Glutamatergic neuron (in vitro differentiated cells): ENCODE results near the gene RANBP3L. TPM values are rescaled to one million over a fixed set of nuclear protein-coding genes. Genes with fewer than 3 reads are reported as not detected.
"Not testable (repeated sequence)": the region's sequence is repeated elsewhere in the genome, so short reads cannot be mapped to it uniquely, and the experiment has no call there.

Experiments used
- DNase-seq: peaks from one replicate; pipeline ENCODE4 v3.0.0; 2022
- H3K27ac Mint-ChIP-seq: one replicate; pipeline ENCODE4 v1.8.0; 2020; ENCODE audit warnings: mild to moderate bottlenecking, mixed read lengths, inconsistent platforms; ENCODE audit not compliant: unreplicated experiment
- H3K27me3 Mint-ChIP-seq: one replicate; pipeline ENCODE4 v1.8.0; 2020; ENCODE audit warnings: mild to moderate bottlenecking, moderate library complexity, mixed read lengths, inconsistent platforms; ENCODE audit not compliant: unreplicated experiment
- H3K36me3 Mint-ChIP-seq: one replicate; pipeline ENCODE4 v1.8.0; 2020; ENCODE audit warnings: mild to moderate bottlenecking, mixed read lengths, inconsistent platforms; ENCODE audit not compliant: unreplicated experiment
- H3K4me1 Mint-ChIP-seq: one replicate; pipeline ENCODE4 v1.8.0; 2020; ENCODE audit warnings: mild to moderate bottlenecking, low read depth, mixed read lengths, inconsistent platforms; ENCODE audit not compliant: unreplicated experiment
- H3K4me3 Mint-ChIP-seq: one replicate; pipeline ENCODE4 v1.8.0; 2020; ENCODE audit warnings: mild to moderate bottlenecking, mixed read lengths, inconsistent platforms; ENCODE audit not compliant: unreplicated experiment
- H3K9me3 Mint-ChIP-seq: one replicate; pipeline ENCODE4 v1.8.0; 2020; ENCODE audit warnings: mild to moderate bottlenecking, moderate library complexity, mixed read lengths, inconsistent platforms; ENCODE audit not compliant: unreplicated experiment
- CTCF ChIP-seq: fragments of 200-600 bp; sonication (generic); IDR thresholded peaks from one replicate; pipeline ENCODE4 v1.5.0; 2021; ENCODE audit not compliant: partially characterized antibody, unreplicated experiment
- total RNA-seq: library from RNA; stranded (reverse); fragmentation: NEBNext Ultra II Directional; extraction: Animal tissue kit (Norgen Biotek cat#: 25700); gene quantifications from one replicate; pipeline ENCODE4 v1.2.1, GENCODE V29; 2021; ENCODE audit not compliant: unreplicated experiment

Gene RANBP3L
- total RNA-seq, 1 donor from 2014 or later: not detected

DNA sequence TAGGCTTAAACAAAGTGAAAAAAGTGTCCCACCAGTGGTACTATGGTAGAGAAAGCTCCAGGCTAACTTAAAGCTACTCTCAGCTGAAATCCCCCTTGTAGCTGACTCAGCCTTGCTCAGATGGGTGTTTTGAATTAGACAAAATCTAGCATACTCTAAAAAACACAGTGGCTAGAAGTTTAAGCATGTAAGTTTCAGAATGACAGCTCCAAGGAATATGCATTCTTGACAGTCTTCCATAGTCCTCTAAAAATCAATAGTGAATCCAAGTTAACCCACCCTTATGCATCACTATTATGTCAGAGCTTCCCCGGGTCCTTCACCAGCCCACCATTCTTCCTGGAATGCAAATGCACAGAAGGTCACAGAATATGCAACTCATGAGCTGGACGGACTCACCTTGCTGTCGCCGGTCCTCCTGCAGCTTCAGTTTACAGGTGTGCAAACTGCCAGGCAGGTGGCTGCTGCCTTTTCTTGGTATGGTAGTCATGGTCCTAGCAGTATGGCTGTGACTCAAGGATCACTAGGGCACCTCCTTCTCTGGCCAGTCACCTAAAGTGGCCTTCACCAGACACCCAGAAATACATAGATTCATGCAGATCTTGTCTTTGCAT is 668 bp downstream of the RANBP3L start:
- TF ChIP-seq CTCF: no peak
- no peak overlapping the region for H3K4me3 Mint-ChIP-seq

DNA sequence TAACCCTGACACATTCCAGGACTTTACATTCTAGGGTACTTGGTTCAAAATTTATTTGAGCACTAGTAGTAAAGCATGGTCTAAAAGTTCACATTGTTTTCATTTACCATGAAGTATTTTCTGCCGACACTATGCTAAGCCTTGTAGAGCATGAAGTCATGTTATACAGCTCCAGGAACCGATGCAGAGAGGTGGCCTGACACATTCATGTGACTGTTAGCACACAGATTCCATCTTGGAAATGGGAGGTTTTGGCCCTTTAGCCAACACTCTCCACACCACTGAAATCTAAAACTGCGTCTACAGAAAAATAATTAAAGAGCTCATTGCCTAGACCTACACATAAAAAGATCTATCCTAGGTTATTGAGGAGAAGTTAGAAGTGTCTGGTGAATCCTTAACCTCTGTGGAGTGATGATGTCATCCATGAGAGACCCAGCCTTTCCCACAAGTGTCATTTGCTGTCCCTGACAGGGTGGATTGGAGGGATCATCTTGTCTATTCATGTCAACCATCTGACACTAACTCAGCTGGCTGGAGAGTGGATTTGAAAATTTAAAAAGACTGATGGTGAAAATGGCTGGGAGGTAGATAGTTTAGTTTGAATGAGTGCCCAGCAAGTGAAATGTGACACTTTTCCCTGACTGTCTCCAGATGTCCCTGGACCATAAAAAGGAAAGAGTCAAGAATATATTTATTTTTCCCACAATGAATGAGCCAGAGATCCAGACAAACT is 1.3 kb downstream of the RANBP3L start:
- Mint-ChIP-seq H3K27me3 (peaks cover 3% of the 10 kb centered on the region), H3K4me1 (peaks cover 13% of the 10 kb centered on the region), H3K4me3 (peak overlapping the region; percentile 14), H3K9me3 (peaks cover 1% of the 10 kb centered on the region), H3K27ac (no peak overlapping the region), H3K36me3 (no peaks in the 10 kb centered on the region)
- no peak for TF ChIP-seq CTCF
- DNase-seq: no peak

More for the DNA sequence above, 668 bp downstream of the RANBP3L start:
- Mint-ChIP-seq H3K36me3 (no peaks in the 10 kb centered on the region), H3K4me1 (peaks cover 13% of the 10 kb centered on the region), H3K27me3 (peaks cover 3% of the 10 kb centered on the region), H3K27ac (peak overlapping the region; percentile 38), H3K9me3 (peaks cover 1% of the 10 kb centered on the region)
- DNase-seq: no peak

DNA sequence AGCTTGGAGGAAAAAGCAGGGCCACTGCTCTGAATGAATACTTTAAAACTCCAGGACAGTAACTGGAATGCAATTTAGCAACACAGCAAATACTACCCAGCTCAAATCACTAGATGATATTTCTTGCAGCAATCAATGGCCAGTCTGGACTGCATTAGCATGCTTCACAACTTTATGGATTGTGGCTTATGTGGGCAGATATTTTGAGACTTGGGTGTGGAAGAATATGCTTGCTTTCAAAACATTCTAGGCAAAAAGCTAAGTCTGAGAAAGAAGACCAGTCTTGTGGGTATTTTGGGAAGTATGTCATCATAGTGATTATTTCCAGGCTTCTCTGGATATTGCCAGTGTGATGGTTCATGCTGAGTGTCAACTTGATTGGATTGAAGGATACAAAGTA is 3.1 kb downstream of the RANBP3L start:
- no peaks in the 10 kb centered on the region for H3K36me3 Mint-ChIP-seq
- no peak overlapping the region for H3K4me3 Mint-ChIP-seq
- DNase-seq: no peak
- H3K9me3 Mint-ChIP-seq: peaks cover 3% of the 10 kb centered on the region
- H3K27ac Mint-ChIP-seq: no peak overlapping the region
- peaks cover 3% of the 10 kb centered on the region for H3K27me3 Mint-ChIP-seq
- no peak for TF ChIP-seq CTCF
- H3K4me1 Mint-ChIP-seq: peaks cover 13% of the 10 kb centered on the region

GRCh38 chr5:36297653-36298052 is 4.0 kb downstream of the RANBP3L start:
- no peak overlapping the region for H3K4me3 Mint-ChIP-seq
- peaks cover 3% of the 10 kb centered on the region for H3K27me3 Mint-ChIP-seq
- TF ChIP-seq CTCF: no peak

GRCh38 chr5:36285837-36286615 is 15.7 kb downstream of the RANBP3L start:
- Mint-ChIP-seq H3K36me3 (no peaks in the 10 kb centered on the region), H3K4me1 (no peaks in the 10 kb centered on the region), H3K27me3 (no peaks in the 10 kb centered on the region)

More at GRCh38 chr5:36297653-36298052, 4.0 kb downstream of the RANBP3L start:
- Mint-ChIP-seq H3K27ac (no peak overlapping the region), H3K9me3 (peaks cover 3% of the 10 kb centered on the region), H3K4me1 (peaks cover 13% of the 10 kb centered on the region), H3K36me3 (no peaks in the 10 kb centered on the region)
- DNase-seq: no peak

DNA sequence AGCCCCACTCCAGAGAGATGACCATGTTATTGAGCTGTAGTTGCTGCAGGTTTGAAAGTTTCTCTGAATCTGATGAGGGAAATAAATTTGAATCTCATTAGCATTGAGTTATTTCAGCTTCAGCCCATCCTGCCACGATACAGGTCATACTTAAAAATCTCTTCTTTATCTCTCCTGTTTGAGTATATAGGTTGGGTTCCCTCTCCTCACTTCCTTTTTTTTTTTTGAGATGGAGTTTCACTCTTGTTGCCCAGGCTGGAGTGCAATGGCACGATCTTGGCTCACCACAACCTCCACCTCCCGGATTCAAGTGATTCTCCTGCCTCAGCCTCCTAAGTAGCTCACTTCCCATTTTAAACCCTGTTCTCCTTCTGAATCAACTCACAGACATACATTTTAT is 17.9 kb downstream of the RANBP3L start:
- H3K4me1 Mint-ChIP-seq, H3K9me3 Mint-ChIP-seq, H3K27ac Mint-ChIP-seq, H3K27me3 Mint-ChIP-seq, H3K4me3 Mint-ChIP-seq, DNase-seq, H3K36me3 Mint-ChIP-seq: not testable (repeated sequence)

More at GRCh38 chr5:36285837-36286615, 15.7 kb downstream of the RANBP3L start:
- H3K4me3 Mint-ChIP-seq: no peak overlapping the region
- no peak overlapping the region for H3K27ac Mint-ChIP-seq
- no peak for DNase-seq
- no peak for TF ChIP-seq CTCF
- no peaks in the 10 kb centered on the region for H3K9me3 Mint-ChIP-seq
